MCF 10A (cell line): Measurements from ENCODE around the gene SMIM10L2A. TPM values are rescaled to one million over a fixed set of nuclear protein-coding genes. Genes with fewer than 3 reads are reported as not detected.

Source experiments
- BruUV-seq: library from RNA; stranded (reverse); fragments of 400-500 nt; replicated peaks from 2 replicates; lab custom pipeline; 2021; lab: Mats Ljungman, UMichigan
- CTCF ChIA-PET: fragments of 300-600 bp; sonication (Branson Sonifier 250); formaldehyde crosslinking; extraction: SDS; loops from one replicate; lab custom pipeline; 2021; ENCODE audit warnings: antibody characterized with exemption, inconsistent platforms; lab: Yijun Ruan, JAX
- POLR2A ChIA-PET: fragments of 300-600, 350-650 bp; sonication (Branson Sonifier 250); formaldehyde crosslinking; extraction: SDS; loops from one replicate; lab custom pipeline; 2020; ENCODE audit warnings: antibody characterized with exemption, inconsistent platforms; lab: Yijun Ruan, JAX
- DNase-seq: peaks from one replicate; pipeline ENCODE4 v3.0.0-alpha.2; 2018; ENCODE audit not compliant: unreplicated experiment
- H3K27ac Mint-ChIP-seq: one replicate; pipeline ENCODE4 v1.8.0; 2022; ENCODE audit warnings: mild to moderate bottlenecking, low read depth, mixed read lengths; ENCODE audit not compliant: unreplicated experiment
- H3K27me3 Mint-ChIP-seq: one replicate; pipeline ENCODE4 v1.8.0; 2022; ENCODE audit warnings: mixed read lengths; ENCODE audit not compliant: insufficient read depth, unreplicated experiment
- H3K36me3 Mint-ChIP-seq: one replicate; pipeline ENCODE4 v1.8.0; 2022; ENCODE audit warnings: mild to moderate bottlenecking, moderate library complexity, mixed read lengths; ENCODE audit not compliant: insufficient read depth, unreplicated experiment
- H3K4me1 Mint-ChIP-seq: one replicate; pipeline ENCODE4 v1.8.0; 2022; ENCODE audit warnings: mixed read lengths; ENCODE audit not compliant: insufficient read depth, unreplicated experiment
- H3K4me3 Mint-ChIP-seq: one replicate; pipeline ENCODE4 v1.8.0; 2022; ENCODE audit warnings: mild to moderate bottlenecking, moderate library complexity, mixed read lengths; ENCODE audit not compliant: unreplicated experiment
- H3K9me3 Mint-ChIP-seq: one replicate; pipeline ENCODE4 v1.8.0; 2022; ENCODE audit warnings: mixed read lengths; ENCODE audit not compliant: unreplicated experiment
- CTCF ChIP-seq: fragments of 200-600 bp; IDR thresholded peaks from one replicate; pipeline ENCODE4 v1.8.0; 2022; ENCODE audit warnings: antibody characterized with exemption, mild to moderate bottlenecking; ENCODE audit not compliant: unreplicated experiment
- intact Hi-C: fragments of 100-400 bp; cut with micrococcal nuclease; formaldehyde crosslinking; loops from 2 replicates; pipeline ENCODE4 v1.14.1; 2022
- total RNA-seq: library from RNA; stranded (reverse); gene quantifications from 2 replicates; pipeline ENCODE4 v1.2.3, GENCODE V29; 2022

The SMIM10L2A gene
- total RNA-seq, 1 experiment from 2014 or later: 0.16 TPM

- Mint-ChIP-seq H3K4me1 (no peaks in the 10 kb centered on the region), H3K4me3 (no peak overlapping the region), H3K27me3 (peaks cover 30% of the 10 kb centered on the region), H3K27ac (no peak overlapping the region), H3K36me3 (no peaks in the 10 kb centered on the region), H3K9me3 (no peaks in the 10 kb centered on the region)
- BruUV-seq: no TSS peak
- intact Hi-C loops: no loop called here
- CTCF ChIA-PET: no interaction called here
- no peak for DNase-seq
- POLR2A ChIA-PET: no interaction called here
- no peak for TF ChIP-seq CTCF
Observed at GRCh38 chrX:135408794-135409193, 12.9 kb upstream of the SMIM10L2A start.

- no peak overlapping the region for H3K27ac Mint-ChIP-seq
- no peaks in the 10 kb centered on the region for H3K9me3 Mint-ChIP-seq
- H3K4me3 Mint-ChIP-seq: no peak overlapping the region
- ChIA-PET CTCF (no interaction called here), POLR2A (no interaction called here)
- no peaks in the 10 kb centered on the region for H3K36me3 Mint-ChIP-seq
- intact Hi-C loops: no loop called here
- peaks cover 33% of the 10 kb centered on the region for H3K27me3 Mint-ChIP-seq
- DNase-seq: no peak
- H3K4me1 Mint-ChIP-seq: no peaks in the 10 kb centered on the region
- BruUV-seq: no TSS peak
- no peak for TF ChIP-seq CTCF
Observed at GRCh38 chrX:135410861-135411627, 10.7 kb upstream of the SMIM10L2A start.

- POLR2A ChIA-PET: no interaction called here
- H3K4me1 Mint-ChIP-seq: no peaks in the 10 kb centered on the region
- intact Hi-C loops: no loop called here
- no peak for TF ChIP-seq CTCF
- no peak overlapping the region for H3K4me3 Mint-ChIP-seq
- no peaks in the 10 kb centered on the region for H3K36me3 Mint-ChIP-seq
- H3K27ac Mint-ChIP-seq: no peak overlapping the region
- BruUV-seq: no TSS peak
- CTCF ChIA-PET: no interaction called here
- DNase-seq: peak; percentile 20
- peaks cover 31% of the 10 kb centered on the region for H3K27me3 Mint-ChIP-seq
- H3K9me3 Mint-ChIP-seq: no peaks in the 10 kb centered on the region
Observed at GRCh38 chrX:135411893-135412292, 9.9 kb upstream of the SMIM10L2A start.

- no peaks in the 10 kb centered on the region for H3K4me1 Mint-ChIP-seq
- no TSS peak for BruUV-seq
- intact Hi-C loops: no loop called here
- no peaks in the 10 kb centered on the region for H3K36me3 Mint-ChIP-seq
- peak; percentile 22 for DNase-seq
- no peak overlapping the region for H3K27ac Mint-ChIP-seq
- H3K9me3 Mint-ChIP-seq: no peaks in the 10 kb centered on the region
- ChIA-PET POLR2A (no interaction called here), CTCF (interaction anchor here (0.6 kb wide), 1 partner anchor 611 kb away, joined by 3 read pairs; no protein-coding TSS in a partner anchor)
- no peak for TF ChIP-seq CTCF
- no peak overlapping the region for H3K4me3 Mint-ChIP-seq
- H3K27me3 Mint-ChIP-seq: peaks cover 23% of the 10 kb centered on the region
Observed at GRCh38 chrX:135416546-135416945, 5.2 kb upstream of the SMIM10L2A start.
